Calu3 (cell line): ENCODE data around the gene HSDL1. TPM values are rescaled to one million over a fixed set of nuclear protein-coding genes. Genes with fewer than 3 reads are reported as not detected.

Source experiments
- BruUV-seq: library from RNA; stranded (reverse); fragments of 400-500 nt; replicated peaks from 2 replicates; lab custom pipeline; 2021; lab: Mats Ljungman, UMichigan
- CTCF ChIA-PET: fragments of 300-600 bp; sonication (Branson Sonifier 250); formaldehyde crosslinking; loops from one replicate; lab custom pipeline; 2022; ENCODE audit warnings: antibody characterized with exemption; lab: Charles Lee
- DNase-seq: peaks from one replicate; pipeline ENCODE4 v3.0.0; 2022
- H3K27ac Mint-ChIP-seq: one replicate; pipeline ENCODE4 v1.8.0; 2022; ENCODE audit warnings: mixed read lengths; ENCODE audit not compliant: unreplicated experiment
- H3K27me3 Mint-ChIP-seq: one replicate; pipeline ENCODE4 v1.8.0; 2022; ENCODE audit warnings: mixed read lengths; ENCODE audit not compliant: unreplicated experiment
- H3K36me3 Mint-ChIP-seq: one replicate; pipeline ENCODE4 v1.8.0; 2022; ENCODE audit warnings: mild to moderate bottlenecking, moderate library complexity, mixed read lengths; ENCODE audit not compliant: insufficient read depth, unreplicated experiment
- H3K4me1 Mint-ChIP-seq: one replicate; pipeline ENCODE4 v1.8.0; 2022; ENCODE audit warnings: mild to moderate bottlenecking, low read depth, mixed read lengths; ENCODE audit not compliant: unreplicated experiment
- H3K4me3 Mint-ChIP-seq: one replicate; pipeline ENCODE4 v1.8.0; 2022; ENCODE audit warnings: mild to moderate bottlenecking, low read depth, moderate library complexity, mixed read lengths; ENCODE audit not compliant: unreplicated experiment
- H3K9me3 Mint-ChIP-seq: one replicate; pipeline ENCODE4 v1.8.0; 2022; ENCODE audit warnings: low read depth, mixed read lengths; ENCODE audit not compliant: unreplicated experiment
- CTCF ChIP-seq: fragments of 200-600 bp; IDR thresholded peaks from one replicate; pipeline ENCODE4 v1.8.0; 2022; ENCODE audit warnings: antibody characterized with exemption; ENCODE audit not compliant: unreplicated experiment
- intact Hi-C: fragments of 100-400 bp; cut with micrococcal nuclease; formaldehyde crosslinking; loops from one replicate; pipeline ENCODE4 v1.10.0; 2022; ENCODE audit not compliant: unreplicated experiment
- total RNA-seq: library from RNA; stranded (reverse); gene quantifications from 2 replicates; pipeline ENCODE4 v1.2.3, GENCODE V29; 2022

The HSDL1 gene
- total RNA-seq, 1 experiment from 2014 or later = 20.8 TPM

- no peak for TF ChIP-seq CTCF
- no TSS peak for BruUV-seq
- peaks cover 4% of the 10 kb centered on the region for H3K9me3 Mint-ChIP-seq
- H3K36me3 Mint-ChIP-seq = peaks cover 45% of the 10 kb centered on the region
- DNase-seq = no peak
- H3K4me3 Mint-ChIP-seq = no peak overlapping the region
- no peaks in the 10 kb centered on the region for H3K27me3 Mint-ChIP-seq
- CTCF ChIA-PET = no interaction called here
- no peak overlapping the region for H3K27ac Mint-ChIP-seq
- H3K4me1 Mint-ChIP-seq = no peaks in the 10 kb centered on the region
- intact Hi-C loops = no loop called here
Measured at GRCh38 chr16:84080378-84080777, 64.6 kb downstream of the HSDL1 start.

- CTCF ChIA-PET = no interaction called here
- no peak for TF ChIP-seq CTCF
- H3K36me3 Mint-ChIP-seq = peaks cover 41% of the 10 kb centered on the region
- no TSS peak for BruUV-seq
- H3K4me1 Mint-ChIP-seq = no peaks in the 10 kb centered on the region
- H3K27ac Mint-ChIP-seq = no peak overlapping the region
- intact Hi-C loops = no loop called here
- peaks cover 4% of the 10 kb centered on the region for H3K9me3 Mint-ChIP-seq
- H3K27me3 Mint-ChIP-seq = no peaks in the 10 kb centered on the region
- H3K4me3 Mint-ChIP-seq = no peak overlapping the region
- DNase-seq = no peak
Measured at GRCh38 chr16:84079664-84080063, 65.3 kb downstream of the HSDL1 start.

GRCh38 chr16:84075376-84075775, 69.6 kb downstream of the HSDL1 start:
- H3K9me3 Mint-ChIP-seq = peaks cover 4% of the 10 kb centered on the region
- no peak overlapping the region for H3K4me3 Mint-ChIP-seq
- no peak overlapping the region for H3K27ac Mint-ChIP-seq
- H3K4me1 Mint-ChIP-seq = no peaks in the 10 kb centered on the region
- no TSS peak for BruUV-seq
- CTCF ChIA-PET = no interaction called here
- TF ChIP-seq CTCF = no peak
- no peaks in the 10 kb centered on the region for H3K27me3 Mint-ChIP-seq
- intact Hi-C loops = no loop called here
- no peak for DNase-seq
- peaks cover 42% of the 10 kb centered on the region for H3K36me3 Mint-ChIP-seq

- DNase-seq = no peak
- Mint-ChIP-seq H3K4me3 (no peak overlapping the region), H3K4me1 (no peaks in the 10 kb centered on the region), H3K9me3 (peaks cover 4% of the 10 kb centered on the region), H3K27me3 (no peaks in the 10 kb centered on the region), H3K36me3 (peaks cover 37% of the 10 kb centered on the region), H3K27ac (no peak overlapping the region)
- intact Hi-C loops = no loop called here
- no peak for TF ChIP-seq CTCF
- CTCF ChIA-PET = no interaction called here
- BruUV-seq = no TSS peak
Measured at GRCh38 chr16:84074721-84075120, 70.3 kb downstream of the HSDL1 start.

Other genes with a start within 250 kb of the HSDL1 start
- gene MLYCD, start 246.1 kb downstream of the HSDL1 start, total RNA-seq = 10.3 and 11.0 TPM in 2 replicates
- gene OSGIN1, start 191.9 kb downstream of the HSDL1 start, total RNA-seq = 13.9 and 15.6 TPM in 2 replicates
- gene NECAB2, start 176.9 kb downstream of the HSDL1 start, total RNA-seq = 0.28 and 1.2 TPM in 2 replicates
- gene SLC38A8, start 102.4 kb downstream of the HSDL1 start, total RNA-seq = not detected in 2 replicates
- 116 and 130 TPM in 2 replicates for gene MBTPS1, start 28.2 kb downstream of the HSDL1 start, total RNA-seq
- 0.32 TPM in 1 of 2 replicates, not detected in the other for gene DNAAF1, start 131 bp upstream of the HSDL1 start, total RNA-seq
- 77.4 and 78.5 TPM in 2 replicates for gene TAF1C, start 41.9 kb upstream of the HSDL1 start, total RNA-seq
- gene ADAD2, start 46.0 kb upstream of the HSDL1 start, total RNA-seq = not detected in 2 replicates
- gene KCNG4, start 94.8 kb upstream of the HSDL1 start, total RNA-seq = not detected in 2 replicates
- gene WFDC1, start 149.7 kb upstream of the HSDL1 start, total RNA-seq = 0.47 TPM in 1 of 2 replicates, not detected in the other
- gene ATP2C2, start 223.4 kb upstream of the HSDL1 start, total RNA-seq = 30.5 and 33.9 TPM in 2 replicates